ENCODE measurements around the gene PTPN12. TPM values are rescaled to one million over a fixed set of nuclear protein-coding genes. Genes with fewer than 3 reads are reported as not detected.
"Not testable (repeated sequence)": the region's sequence is repeated elsewhere in the genome, so short reads cannot be mapped to it uniquely, and the experiment has no call there.

PTPN12 gene
- total RNA-seq, 4 donors from 2014 or later, result 46.8 to 103 (median 70.6) TPM

GRCh38 chr7:77649716-77650349 is 112.7 kb downstream of the PTPN12 start:
- H3K4me3 ChIP-seq, result no peak overlapping the region
- no peak overlapping the region for H3K27ac ChIP-seq
- intact Hi-C loops (cut with DNase I; ENCODE audit: low total_unique reads) (no loop called here), in situ Hi-C loops (cut with MboI; ENCODE audit: low pct_ligation_motif_present in 1 of 4, low pct_unique_long_range_greater_than_20kb in 1 of 4, low sequenced_read_pairs in 3 of 4) (loop anchor here in 2 of 4 donors (10.0 to 25.0 kb wide), 3 partner anchors 105 to 287 kb away; no protein-coding TSS in a partner anchor)
- no peaks in the 10 kb centered on the region for H3K9me3 ChIP-seq
- peaks cover 0 to 31% (median 13%) of the 10 kb centered on the region in 4 donors for H3K4me1 ChIP-seq
- H3K36me3 ChIP-seq, result peaks cover 0 to 12% (median 2%) of the 10 kb centered on the region in 4 donors
- no peak for DNase-seq
- no peaks in the 10 kb centered on the region for H3K27me3 ChIP-seq
- TF ChIP-seq EP300 (IDR thresholded peaks at IDR 0.05; ENCODE audit: low read depth) (no peak), POLR2A (IDR thresholded peaks at IDR 0.05) (no peak), CTCF (IDR thresholded peaks at IDR 0.05) (no peak), POLR2AphosphoS5 (IDR thresholded peaks at IDR 0.05) (no peak)
- WGBS, 2 donors (ENCODE audit: low coverage in 1 of 2), result 80 to 87% methylated on average over 4 of the region's 4 CpGs

- DNase-seq, result no peak
- intact Hi-C loops (cut with DNase I; ENCODE audit: low total_unique reads), result no loop called here
Measured at GRCh38 chr7:77651575-77652162, 114.6 kb downstream of the PTPN12 start.

GRCh38 chr7:77652826-77653225 is 115.7 kb downstream of the PTPN12 start:
- intact Hi-C loops (cut with DNase I; ENCODE audit: low total_unique reads), result not testable (repeated sequence)
- H3K4me1 ChIP-seq, result peaks cover 4 to 57% (median 23%) of the 10 kb centered on the region in 4 donors

More at GRCh38 chr7:77651575-77652162, 114.6 kb downstream of the PTPN12 start:
- Histone ChIP-seq H3K36me3 (no peaks in the 10 kb centered on the region), H3K9me3 (no peaks in the 10 kb centered on the region), H3K27ac (no peak overlapping the region), H3K4me1 (peaks cover 4 to 47% (median 23%) of the 10 kb centered on the region in 4 donors), H3K27me3 (no peaks in the 10 kb centered on the region), H3K4me3 (no peak overlapping the region)
- in situ Hi-C loops (cut with MboI; ENCODE audit: low pct_ligation_motif_present in 1 of 4, low pct_unique_long_range_greater_than_20kb in 1 of 4, low sequenced_read_pairs in 3 of 4), result loop anchor here in 2 of 4 donors (10.0 to 25.0 kb wide), 3 partner anchors 103 to 286 kb away; no protein-coding TSS in a partner anchor
- TF ChIP-seq CTCF (IDR thresholded peaks at IDR 0.05), result peak; percentile 67 to 77 (median 72)
- TF ChIP-seq EP300 (IDR thresholded peaks at IDR 0.05; ENCODE audit: low read depth), result no peak
- WGBS, 2 donors (ENCODE audit: low coverage in 1 of 2), result 26 to 28% methylated on average over 3 of the region's 3 CpGs

GRCh38 chr7:77653572-77653971 is 116.5 kb downstream of the PTPN12 start:
- in situ Hi-C loops (cut with MboI; ENCODE audit: low pct_ligation_motif_present in 1 of 4, low pct_unique_long_range_greater_than_20kb in 1 of 4, low sequenced_read_pairs in 3 of 4), result loop anchor here in 2 of 4 donors (10.0 to 25.0 kb wide), 3 partner anchors 101 to 284 kb away; no protein-coding TSS in a partner anchor
- intact Hi-C loops (cut with DNase I; ENCODE audit: low total_unique reads), result no loop called here
- Histone ChIP-seq H3K36me3 (no peaks in the 10 kb centered on the region), H3K4me1 (peaks cover 4 to 57% (median 23%) of the 10 kb centered on the region in 4 donors), H3K9me3 (no peaks in the 10 kb centered on the region), H3K4me3 (no peak overlapping the region), H3K27ac (peak overlapping the region in 2 of 4 donors; percentile 63 to 80), H3K27me3 (no peaks in the 10 kb centered on the region)
- no peak for DNase-seq
- 50 to 60% methylated on average over 2 of the region's 2 CpGs for WGBS, 2 donors (ENCODE audit: low coverage in 1 of 2)
- TF ChIP-seq POLR2AphosphoS5 (IDR thresholded peaks at IDR 0.05) (no peak), CTCF (IDR thresholded peaks at IDR 0.05) (no peak), EP300 (IDR thresholded peaks at IDR 0.05; ENCODE audit: low read depth) (no peak), POLR2A (IDR thresholded peaks at IDR 0.05) (no peak)

More at GRCh38 chr7:77652826-77653225, 115.7 kb downstream of the PTPN12 start:
- not testable (repeated sequence) for H3K9me3 ChIP-seq, H3K4me3 ChIP-seq, H3K36me3 ChIP-seq, H3K27me3 ChIP-seq, DNase-seq
- H3K27ac ChIP-seq, result peak overlapping the region in 2 of 4 donors; percentile 63 to 80
- 90 to 93% methylated on average over 8 to 12 of the region's 12 CpGs for WGBS, 2 donors (ENCODE audit: low coverage in 1 of 2)
- in situ Hi-C loops (cut with MboI; ENCODE audit: low pct_ligation_motif_present in 1 of 4, low pct_unique_long_range_greater_than_20kb in 1 of 4, low sequenced_read_pairs in 3 of 4), result loop anchor here in 2 of 4 donors (10.0 to 25.0 kb wide), 3 partner anchors 102 to 284 kb away; no protein-coding TSS in a partner anchor
